ENCODE measurements around the gene TMEM94.

The TMEM94 gene

DNA sequence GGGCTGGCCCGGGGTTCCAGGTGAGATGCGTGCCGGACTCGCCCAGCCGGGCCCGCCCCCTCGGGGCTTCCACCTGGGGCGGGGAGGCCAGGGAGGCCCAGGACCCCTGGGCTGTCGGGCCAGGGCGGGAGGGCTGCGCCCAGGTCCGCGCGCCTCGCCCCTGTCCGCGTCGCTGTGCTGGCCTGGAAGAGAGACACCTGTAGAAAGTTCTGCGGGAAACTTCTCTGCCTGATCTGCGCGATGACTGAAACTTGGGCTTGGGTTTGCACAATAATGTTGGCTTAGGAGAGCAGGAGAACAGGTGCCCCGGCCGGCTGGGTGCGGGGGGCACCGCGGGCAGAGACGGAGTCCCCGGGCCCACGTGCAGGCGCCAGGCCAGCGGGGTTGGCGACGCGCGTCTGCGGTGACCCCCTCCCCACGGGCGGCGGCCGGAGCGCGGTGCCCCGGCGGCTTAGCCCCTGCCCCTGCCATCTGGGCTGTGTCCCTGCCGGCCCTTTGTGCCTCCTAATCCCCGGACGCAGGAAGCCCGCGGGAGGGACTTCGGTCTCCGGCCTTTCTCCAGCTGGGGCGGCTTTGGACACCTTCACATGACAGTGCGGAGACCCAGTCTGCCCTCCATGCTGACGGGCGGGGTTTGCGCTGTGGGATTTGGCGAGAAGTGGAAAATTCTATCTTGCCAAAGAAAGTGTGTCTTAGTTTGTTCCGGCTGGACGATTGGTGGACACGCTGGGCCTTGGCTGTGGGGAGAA lies 69.5 kb downstream of the TMEM94 start:
- DNase-seq (ENCODE audit: low spot score): no peak

- DNase-seq (ENCODE audit: low spot score): no peak
Measured at GRCh38 chr17:75526555-75527270, 70.3 kb downstream of the TMEM94 start.

- no peak for DNase-seq (ENCODE audit: low spot score)
Measured at GRCh38 chr17:75530837-75531720, 74.6 kb downstream of the TMEM94 start.

GRCh38 chr17:75531721-75532072 lies 75.3 kb downstream of the TMEM94 start:
- DNase-seq (ENCODE audit: low spot score): no peak

- no peak for DNase-seq (ENCODE audit: low spot score)
Measured at GRCh38 chr17:75535119-75535537, 78.7 kb downstream of the TMEM94 start.

- DNase-seq (ENCODE audit: low spot score): no peak
Measured at GRCh38 chr17:75535871-75536270, 79.4 kb downstream of the TMEM94 start.

GRCh38 chr17:75536366-75536765 lies 79.9 kb downstream of the TMEM94 start:
- DNase-seq (ENCODE audit: low spot score): no peak

- no peak for DNase-seq (ENCODE audit: low spot score)
Measured at GRCh38 chr17:75539967-75540729, 83.7 kb downstream of the TMEM94 start.

DNA sequence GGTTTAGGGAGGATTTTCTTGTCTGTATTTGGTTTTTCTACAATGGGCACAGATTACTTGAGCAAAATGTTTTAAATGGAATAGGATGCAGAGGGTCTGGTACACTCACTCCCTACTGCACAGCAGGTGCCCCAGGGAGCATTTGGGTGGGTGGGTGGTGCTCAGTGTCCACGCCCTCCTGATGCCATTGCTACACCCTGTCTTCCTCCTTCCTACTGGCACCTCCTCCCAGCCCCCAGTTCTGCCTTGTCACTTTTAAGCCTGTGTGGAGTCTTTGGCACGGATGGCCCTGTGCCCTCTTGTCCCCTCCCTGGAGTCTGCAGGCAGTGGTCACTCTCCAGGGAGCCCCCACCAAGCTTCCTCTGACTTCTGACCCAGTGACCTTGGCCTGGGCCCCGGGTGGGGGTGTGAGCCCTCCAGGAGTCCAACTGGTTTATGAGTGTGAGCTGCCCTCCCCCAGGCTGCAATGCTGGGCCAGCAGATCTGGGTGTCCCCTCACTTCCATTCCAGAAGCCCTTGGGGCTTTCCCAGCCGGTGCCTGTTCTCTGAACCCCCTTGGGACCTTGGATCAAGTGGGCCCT lies 84.6 kb downstream of the TMEM94 start:
- DNase-seq (ENCODE audit: low spot score): no peak

DNA sequence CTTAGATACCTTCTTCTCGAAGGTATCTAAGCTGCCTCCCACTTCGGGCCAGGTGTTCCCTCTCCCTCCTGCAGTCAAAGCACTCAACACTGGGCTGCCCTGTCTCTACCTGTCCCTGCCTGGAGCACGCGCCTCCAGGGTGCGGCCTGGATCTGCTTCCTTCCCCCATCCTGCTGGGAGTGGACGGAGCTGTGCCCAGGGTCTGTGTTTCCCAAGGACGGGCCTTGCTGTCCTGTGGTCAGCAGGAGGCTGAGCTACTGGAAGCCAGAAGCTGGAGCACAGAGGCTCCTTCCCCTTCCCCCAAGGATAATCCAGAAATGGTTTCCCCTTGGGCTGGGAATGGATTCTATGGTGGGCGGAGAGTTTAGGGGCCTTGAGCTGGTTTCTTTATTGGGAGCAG lies 85.8 kb downstream of the TMEM94 start:
- no peak for DNase-seq (ENCODE audit: low spot score)

DNA sequence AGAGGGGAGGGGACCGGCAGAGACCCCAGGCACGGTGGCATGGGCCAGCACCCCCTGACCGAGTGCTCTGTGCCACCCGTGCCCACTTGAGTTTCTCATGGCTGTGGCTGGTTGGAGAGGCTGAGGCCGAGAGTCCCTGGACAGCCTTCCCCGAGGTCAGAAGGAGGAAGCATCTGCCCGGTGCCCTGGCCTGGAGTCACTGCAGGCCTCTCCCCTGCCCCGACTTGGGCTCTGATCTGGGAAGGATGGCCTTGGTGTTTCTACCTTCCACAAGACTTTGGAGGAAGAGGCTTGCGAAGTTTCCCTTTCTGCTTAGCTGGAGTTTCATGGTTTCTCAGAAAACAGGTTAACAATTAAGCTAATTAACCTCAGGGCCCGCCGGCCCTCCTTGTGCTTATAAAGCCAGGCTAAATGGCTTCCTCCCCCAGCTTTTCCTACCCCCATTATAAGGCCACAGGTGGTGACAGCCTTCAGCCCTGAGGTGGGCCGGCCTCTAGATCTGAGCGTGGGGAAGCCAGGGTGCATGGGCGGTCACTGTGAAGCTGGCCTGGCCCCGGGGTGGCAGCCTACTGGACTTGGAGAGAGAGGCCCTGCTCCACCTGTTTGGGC lies 86.4 kb downstream of the TMEM94 start:
- no peak for DNase-seq (ENCODE audit: low spot score)

- DNase-seq (ENCODE audit: low spot score): no peak
Measured at GRCh38 chr17:75544250-75544649, 87.8 kb downstream of the TMEM94 start.

DNA sequence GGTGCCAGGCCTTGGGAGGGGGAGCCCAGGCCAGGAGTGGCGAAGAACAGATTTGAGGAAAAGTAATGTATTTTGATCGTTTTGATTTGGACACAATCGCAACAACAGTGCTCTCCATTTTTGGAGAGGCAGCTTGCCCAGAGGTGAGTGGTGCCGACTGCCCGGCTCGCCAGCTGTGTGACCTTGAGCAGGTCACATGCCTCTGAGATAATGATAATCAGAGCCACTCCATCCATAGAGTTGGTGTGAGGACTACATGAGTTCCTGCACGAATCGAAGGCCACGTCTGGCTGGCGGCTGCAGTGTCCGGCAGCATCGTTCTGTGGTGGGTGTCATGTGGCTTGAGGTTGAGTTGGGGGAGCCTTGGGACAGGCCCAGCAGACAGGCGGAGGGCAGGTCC lies 89.7 kb downstream of the TMEM94 start:
- DNase-seq (ENCODE audit: low spot score): no peak

DNA sequence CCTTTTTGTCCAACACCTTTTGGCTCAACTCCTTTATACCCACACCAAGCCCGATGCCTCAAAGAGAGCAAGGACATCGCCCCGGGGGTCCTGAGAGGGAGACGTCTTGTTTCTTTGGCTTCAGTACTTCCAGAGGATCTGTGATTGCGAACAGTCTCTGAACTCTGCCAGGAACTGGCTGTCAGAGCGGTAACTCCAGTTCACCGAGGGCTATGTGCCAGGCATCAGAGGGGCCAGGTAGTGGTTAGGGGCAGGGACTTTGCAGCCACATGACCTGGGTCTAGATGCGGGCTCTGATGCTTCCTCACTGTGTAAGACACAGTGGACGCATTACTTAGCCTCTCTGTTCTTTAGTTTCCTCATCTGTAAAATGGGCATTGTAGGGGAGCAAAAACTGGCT lies 90.7 kb downstream of the TMEM94 start:
- DNase-seq (ENCODE audit: low spot score): no peak

DNA sequence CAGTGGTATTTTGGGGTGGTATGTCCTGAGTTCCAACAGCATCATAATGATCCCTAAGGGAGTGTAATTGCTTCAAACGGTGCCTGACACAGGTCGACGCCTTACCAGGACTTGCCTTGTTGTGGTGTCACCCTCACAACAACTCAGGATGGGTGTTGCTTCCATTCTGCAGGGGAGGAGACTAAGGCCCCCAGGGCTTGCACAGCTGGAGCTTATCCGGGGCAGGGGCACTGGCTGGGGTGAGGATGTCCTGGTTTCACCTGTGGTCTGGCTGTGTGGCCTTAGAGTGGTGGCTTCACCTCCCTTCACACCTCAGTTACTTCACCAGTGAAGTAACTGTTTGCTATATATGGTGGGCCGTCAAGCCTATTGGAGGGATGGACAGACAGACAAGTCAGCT lies 92.4 kb downstream of the TMEM94 start:
- no peak for DNase-seq (ENCODE audit: low spot score)
